Transverse colon (tissue), 4 donors: ENCODE measurements around the gene C19orf73. TPM values are rescaled to one million over a fixed set of nuclear protein-coding genes. Genes with fewer than 3 reads are reported as not detected.
"Not testable (repeated sequence)": the region's sequence is repeated elsewhere in the genome, so short reads cannot be mapped to it uniquely, and the experiment has no call there.

Experiments
- DNase-seq: peaks from one replicate; pipeline ENCODE4 v3.0.0-alpha.2; 2019
- H3K27ac ChIP-seq, 4 donors: fragments of 200-600 bp; sonication (generic); 2 replicates each; pipeline ENCODE4 v1.5.1; 2016 to 2018; ENCODE audit warnings: inconsistent platforms in 4 of 4
- H3K27me3 ChIP-seq: fragments of 200-600 bp; sonication (generic); 2 replicates; pipeline ENCODE4 v1.5.1; 2017; ENCODE audit warnings: inconsistent platforms
- H3K36me3 ChIP-seq, 4 donors: fragments of 200-600 bp; sonication (generic); 2 replicates each; pipeline ENCODE4 v1.5.1; 2017 to 2019; ENCODE audit warnings: inconsistent platforms in 4 of 4
- H3K4me1 ChIP-seq, 4 donors: fragments of 200-600 bp; sonication (generic); 2 replicates each; pipeline ENCODE4 v1.5.1; 2017 to 2020; ENCODE audit warnings: inconsistent platforms in 4 of 4
- H3K4me3 ChIP-seq, 4 donors: fragments of 200-600 bp; sonication (generic); 1 replicate in 1 of 4; 2 replicates in 3 of 4; pipeline versions ENCODE4 v1.5.1 to v1.6.1; 2017 to 2019; ENCODE audit warnings: inconsistent platforms in 4 of 4
- H3K9me3 ChIP-seq, 2 donors: fragments of 200-600 bp; sonication (generic); 2 replicates each; pipeline ENCODE4 v1.5.1; 2017 to 2019; ENCODE audit warnings: inconsistent platforms in 2 of 2
- CTCF ChIP-seq, 5 experiments: fragments of 200-600 bp in 3 of 5; fragments of 450-650 bp in 2 of 5; sonication (generic) in 3 of 5; IDR thresholded peaks; 1 replicate in 2 of 5; 2 replicates in 3 of 5; pipeline ENCODE4 v1.5.1; 2016 to 2017; ENCODE audit warnings: antibody characterized with exemption in 5 of 5, inconsistent platforms in 3 of 5, mild to moderate bottlenecking in 2 of 5, moderate library complexity in 1 of 5
- EP300 ChIP-seq: sonication (generic); formaldehyde crosslinking; IDR thresholded peaks from one replicate; pipeline ENCODE4 v1.6.1; 2017; ENCODE audit warnings: antibody characterized with exemption, low read depth
- POLR2A ChIP-seq: fragments of 450-650 bp; IDR thresholded peaks from one replicate; pipeline ENCODE4 v1.6.1; 2016; ENCODE audit warnings: antibody characterized with exemption, mild to moderate bottlenecking, moderate library complexity
- POLR2AphosphoS5 ChIP-seq, 3 donors: sonication (generic); formaldehyde crosslinking; IDR thresholded peaks; one replicate each; pipeline ENCODE4 v1.6.1; 2016; ENCODE audit warnings: antibody characterized with exemption in 3 of 3
- WGBS, 2 donors: methylation state at CpG; one replicate each; pipeline ENCODE4 v1.1.5; 2018; ENCODE audit warnings: low coverage in 1 of 2; 5-methylcytosine and 5-hydroxymethylcytosine counted together
- in situ Hi-C, 4 donors: fragments of 200-750 bp; cut with MboI; loops; one replicate each; pipeline versions ENCODE4 v1.15.0 to v1.15.1; 2017; ENCODE audit warnings: low sequenced_read_pairs in 3 of 4, low pct_ligation_motif_present in 1 of 4, low pct_unique_long_range_greater_than_20kb in 1 of 4
- intact Hi-C: fragments of 100-400 bp; cut with DNase I; formaldehyde crosslinking; loops from one replicate; pipeline ENCODE4 v1.15.1; 2023; ENCODE audit warnings: low total_unique reads
- total RNA-seq, 4 donors: library from RNA; depleted of rRNA; stranded (reverse); fragments of >200 nt; gene quantifications; one replicate each; pipeline ENCODE4 v1.1.0, GENCODE V29; 2016

C19orf73 gene
- total RNA-seq, 4 donors from 2014 or later: 7.5 to 12.5 (median 8.2) TPM; not detected in 1

- TF ChIP-seq EP300 (no peak), CTCF (IDR thresholded peaks at IDR 0.05) (no peak), POLR2AphosphoS5 (IDR thresholded peaks at IDR 0.05) (no peak), POLR2A (no peak)
- no peaks in the 10 kb centered on the region for H3K9me3 ChIP-seq
- no peak overlapping the region for H3K4me3 ChIP-seq
- in situ Hi-C loops: loop anchor here in 2 of 4 donors (10.0 to 25.0 kb wide), 2 partner anchors 124 to 132 kb away; no protein-coding TSS in a partner anchor
- intact Hi-C loops: no loop called here
- no peaks in the 10 kb centered on the region for H3K36me3 ChIP-seq
- no peaks in the 10 kb centered on the region for H3K27me3 ChIP-seq
- no peak overlapping the region for H3K27ac ChIP-seq
- peaks cover 0 to 9% (median 6%) of the 10 kb centered on the region in 4 donors for H3K4me1 ChIP-seq
- no peak for DNase-seq
- 89% methylated on average over 4 of the region's 4 CpGs; no CpG with 5 or more reads in 1 of the 2 donors for WGBS, 2 donors
Measured at GRCh38 chr19:49080392-49080791, 38.6 kb downstream of the C19orf73 start.

GRCh38 chr19:49074869-49075268 is 44.1 kb downstream of the C19orf73 start:
- peak; percentile 66 to 80 (median 74) for TF ChIP-seq CTCF (IDR thresholded peaks at IDR 0.05)
- in situ Hi-C loops: loop anchor here in 1 of 4 donors (25.0 kb wide), 1 partner anchor 137 kb away; no protein-coding TSS in a partner anchor
- H3K4me3 ChIP-seq, H3K27ac ChIP-seq, intact Hi-C loops, H3K4me1 ChIP-seq, H3K9me3 ChIP-seq, H3K36me3 ChIP-seq: not testable (repeated sequence)
- 17% methylated on average over 9 of the region's 9 CpGs; no CpG with 5 or more reads in 1 of the 2 donors for WGBS, 2 donors
- peak; percentile 77 for DNase-seq
- peaks cover 48% of the 10 kb centered on the region for H3K27me3 ChIP-seq

GRCh38 chr19:49073514-49074378 is 45.2 kb downstream of the C19orf73 start:
- 53 to 79% methylated on average over 6 to 22 of the region's 23 CpGs for WGBS, 2 donors
- H3K9me3 ChIP-seq: no peaks in the 10 kb centered on the region
- in situ Hi-C loops: no loop called here
- H3K36me3 ChIP-seq: no peaks in the 10 kb centered on the region
- no peak overlapping the region for H3K4me3 ChIP-seq
- TF ChIP-seq CTCF (IDR thresholded peaks at IDR 0.05) (peak in 1 of 5 experiments; percentile 5), POLR2A (no peak), POLR2AphosphoS5 (IDR thresholded peaks at IDR 0.05) (no peak)
- no peak overlapping the region for H3K27ac ChIP-seq
- intact Hi-C loops: no loop called here
- no peak for DNase-seq
- peaks cover 0 to 8% (median 2%) of the 10 kb centered on the region in 4 donors for H3K4me1 ChIP-seq
- peaks cover 60% of the 10 kb centered on the region for H3K27me3 ChIP-seq

GRCh38 chr19:49071860-49072547 is 46.9 kb downstream of the C19orf73 start:
- peaks cover 77% of the 10 kb centered on the region for H3K27me3 ChIP-seq
- no peaks in the 10 kb centered on the region for H3K36me3 ChIP-seq
- no peak overlapping the region for H3K27ac ChIP-seq
- intact Hi-C loops (no loop called here), in situ Hi-C loops (no loop called here)
- peak overlapping the region in 1 of 4 donors; percentile 7 for H3K4me3 ChIP-seq
- 22% methylated on average over 29 of the region's 93 CpGs; no CpG with 5 or more reads in 1 of the 2 donors for WGBS, 2 donors
- TF ChIP-seq EP300 (no peak), CTCF (IDR thresholded peaks at IDR 0.05) (no peak), POLR2AphosphoS5 (IDR thresholded peaks at IDR 0.05) (no peak), POLR2A (no peak)
- DNase-seq: no peak
- H3K9me3 ChIP-seq: no peaks in the 10 kb centered on the region
- peaks cover 0 to 8% (median 2%) of the 10 kb centered on the region in 4 donors for H3K4me1 ChIP-seq
